GM23338 (cell line): ENCODE results near the gene SLC9A9. TPM values are rescaled to one million over a fixed set of nuclear protein-coding genes. Genes with fewer than 3 reads are reported as not detected.

Experiments used
- ATAC-seq: fragments of 200-7000 bp; cut with Tn5 transposase; 3 replicates; pipeline ENCODE4 v1.9.1; 2020
- DNase-seq: peaks from one replicate; pipeline ENCODE4 v3.0.0-alpha.2; 2015; ENCODE audit warnings: low spot score
- H2AFZ ChIP-seq: fragments of 200-600 bp; sonication (generic); 2 replicates; pipeline ENCODE4 v1.8.0; 2016; ENCODE audit warnings: antibody characterized with exemption, mild to moderate bottlenecking, moderate library complexity
- H3F3A ChIP-seq: fragments of 200-600 bp; sonication (generic); replicated peaks from 2 replicates; pipeline ENCODE4 v1.8.0; 2017; ENCODE audit warnings: antibody characterized with exemption, mixed run types, low read depth
- H3K27ac ChIP-seq: fragments of 200-600 bp; sonication (generic); 2 replicates; pipeline ENCODE4 v1.6.1; 2016; ENCODE audit warnings: low read depth
- H3K27me3 ChIP-seq: fragments of 200-600 bp; sonication (generic); 2 replicates; pipeline ENCODE4 v1.8.0; 2016; ENCODE audit warnings: mild to moderate bottlenecking, mixed run types, moderate library complexity; ENCODE audit not compliant: insufficient read depth
- H3K36me3 ChIP-seq: fragments of 200-600 bp; sonication (generic); 2 replicates; pipeline ENCODE4 v1.8.0; 2016; ENCODE audit warnings: mild to moderate bottlenecking; ENCODE audit not compliant: insufficient read depth
- H3K4me1 ChIP-seq: fragments of 200-600 bp; sonication (generic); 2 replicates; pipeline ENCODE4 v1.8.0; 2016; ENCODE audit warnings: mild to moderate bottlenecking, moderate library complexity; ENCODE audit not compliant: insufficient read depth
- H3K4me2 ChIP-seq: fragments of 200-600 bp; sonication (generic); 2 replicates; pipeline ENCODE4 v1.7.1; 2017; ENCODE audit warnings: mixed run types
- H3K4me3 ChIP-seq: fragments of 200-600 bp; sonication (generic); 2 replicates; pipeline ENCODE4 v1.6.1; 2016; ENCODE audit warnings: mixed run types
- H3K79me2 ChIP-seq: fragments of 200-600 bp; sonication (generic); replicated peaks from 2 replicates; pipeline ENCODE4 v1.8.0; 2017; ENCODE audit warnings: mild to moderate bottlenecking; ENCODE audit not compliant: insufficient read depth
- H3K9me2 ChIP-seq: fragments of 200-600 bp; sonication (generic); 2 replicates; pipeline ENCODE4 v1.8.0; 2017; ENCODE audit not compliant: insufficient read depth
- H4K20me1 ChIP-seq: fragments of 200-600 bp; sonication (generic); replicated peaks from 2 replicates; pipeline ENCODE4 v1.8.0; 2017; ENCODE audit warnings: mild to moderate bottlenecking; ENCODE audit not compliant: insufficient read depth
- H3K27ac Mint-ChIP-seq: 2 replicates; pipeline ENCODE4 v1.8.0; 2020; ENCODE audit warnings: inconsistent platforms, mild to moderate bottlenecking, moderate library complexity, mixed read lengths
- H3K27me3 Mint-ChIP-seq: 3 replicates; pipeline ENCODE4 v1.8.0; 2022; ENCODE audit warnings: low read depth, mild to moderate bottlenecking, moderate library complexity, mixed read lengths, inconsistent platforms; ENCODE audit not compliant: insufficient read depth, poor library complexity
- H3K36me3 Mint-ChIP-seq: 3 replicates; pipeline ENCODE4 v1.8.0; 2021; ENCODE audit warnings: low read depth, mild to moderate bottlenecking, inconsistent platforms, moderate library complexity, mixed read lengths
- H3K4me1 Mint-ChIP-seq: 3 replicates; pipeline ENCODE4 v1.8.0; 2020; ENCODE audit warnings: mild to moderate bottlenecking, inconsistent platforms, mixed read lengths
- H3K4me3 Mint-ChIP-seq: 3 replicates; pipeline ENCODE4 v1.8.0; 2021; ENCODE audit warnings: moderate library complexity, mild to moderate bottlenecking, inconsistent platforms, mixed read lengths
- H3K9me3 Mint-ChIP-seq: 3 replicates; pipeline ENCODE4 v1.8.0; 2020; ENCODE audit warnings: moderate library complexity, mild to moderate bottlenecking, inconsistent platforms, mixed read lengths
- CREB1 ChIP-seq: fragments of 250-450 bp; sonication (Bioruptor Pico); IDR thresholded peaks from 2 replicates; pipeline ENCODE4 v1.5.0; 2020; ENCODE audit warnings: low read depth, mild to moderate bottlenecking, moderate library complexity
- EZH2 ChIP-seq: fragments of 200-600 bp; sonication (generic); IDR thresholded peaks from one replicate; pipeline ENCODE4 v1.8.0; 2017; ENCODE audit warnings: antibody characterized with exemption, mild to moderate bottlenecking, low read depth; ENCODE audit not compliant: unreplicated experiment
- EZH2phosphoT487 ChIP-seq: fragments of 200-600 bp; sonication (generic); IDR thresholded peaks from one replicate; pipeline ENCODE4 v1.8.1; 2018; ENCODE audit warnings: antibody characterized with exemption; ENCODE audit not compliant: unreplicated experiment
- JUNB ChIP-seq: IDR thresholded peaks from one replicate; pipeline ENCODE4 v1.6.1; 2016; ENCODE audit warnings: antibody characterized with exemption; ENCODE audit not compliant: unreplicated experiment
- POLR2AphosphoS5 ChIP-seq: IDR thresholded peaks from 2 replicates; pipeline ENCODE4 v1.6.1; 2016; ENCODE audit warnings: antibody characterized with exemption, low read depth
- ZNF114 ChIP-seq: fragments of 250-450 bp; sonication (Bioruptor Pico); IDR thresholded peaks from 2 replicates; pipeline ENCODE4 v1.5.0; 2020; ENCODE audit warnings: mild to moderate bottlenecking, moderate library complexity
- ZNF331 ChIP-seq: fragments of 250-450 bp; sonication (Bioruptor Pico); IDR thresholded peaks from 2 replicates; pipeline ENCODE4 v1.5.0; 2020; ENCODE audit warnings: low read depth, mild to moderate bottlenecking, moderate library complexity
- polyA plus RNA-seq: library from polyadenylated mRNA; unstranded; fragments of >200 nt; fragmentation: Nextera tagmentation; extraction: Ambion mirVana; gene quantifications from 2 replicates; pipeline ENCODE4 v1.2.1, GENCODE V29; 2016
- total RNA-seq: library from RNA; depleted of rRNA; stranded (reverse); fragments of >200 nt; shearing (Covaris generic); gene quantifications from 2 replicates; pipeline ENCODE4 v1.2.3, GENCODE V29; 2014
- TF ChIP-seq, protein P1 (sequence below), 2 experiments: fragments of 200-600 bp in 1 of 2; sonication (generic) in 1 of 2; conservative IDR thresholded peaks; 2 replicates each; pipeline versions ENCODE4 v1.5.1 to v1.6.1; 2016 to 2017; ENCODE audit warnings: antibody characterized with exemption in 2 of 2, low read depth in 2 of 2, mild to moderate bottlenecking in 2 of 2, moderate library complexity in 1 of 2
- TF ChIP-seq, protein P2 (sequence below): fragments of 250-450 bp; sonication (Bioruptor Pico); IDR thresholded peaks from 2 replicates; pipeline ENCODE4 v1.5.0; 2020; ENCODE audit warnings: mild to moderate bottlenecking, moderate library complexity

The SLC9A9 gene
- total and polyA plus RNA-seq, 2 experiments from 2014 or later: 1.3 to 1.6 TPM

DNA sequence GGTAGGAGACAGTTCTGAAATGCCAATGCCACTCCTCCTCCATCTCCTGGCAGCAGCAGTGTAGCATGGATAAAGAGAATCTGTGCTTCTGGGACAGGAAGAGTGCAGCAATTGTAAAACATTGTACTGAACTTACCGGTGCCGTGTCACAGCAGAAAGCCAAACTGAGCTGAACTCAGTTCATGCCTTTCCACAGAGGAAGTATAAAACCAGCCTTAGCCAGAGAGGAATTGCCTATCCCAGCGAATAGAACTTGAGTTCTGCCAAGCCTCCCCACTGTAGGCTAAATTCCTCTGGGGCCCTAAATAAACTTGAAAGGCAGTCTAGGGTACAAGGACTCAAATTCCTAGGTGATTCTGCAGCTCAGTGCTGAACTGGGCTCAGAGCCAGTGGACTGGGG lies 148.8 kb downstream of the SLC9A9 start (continued):
- TF ChIP-seq, protein P1, sequence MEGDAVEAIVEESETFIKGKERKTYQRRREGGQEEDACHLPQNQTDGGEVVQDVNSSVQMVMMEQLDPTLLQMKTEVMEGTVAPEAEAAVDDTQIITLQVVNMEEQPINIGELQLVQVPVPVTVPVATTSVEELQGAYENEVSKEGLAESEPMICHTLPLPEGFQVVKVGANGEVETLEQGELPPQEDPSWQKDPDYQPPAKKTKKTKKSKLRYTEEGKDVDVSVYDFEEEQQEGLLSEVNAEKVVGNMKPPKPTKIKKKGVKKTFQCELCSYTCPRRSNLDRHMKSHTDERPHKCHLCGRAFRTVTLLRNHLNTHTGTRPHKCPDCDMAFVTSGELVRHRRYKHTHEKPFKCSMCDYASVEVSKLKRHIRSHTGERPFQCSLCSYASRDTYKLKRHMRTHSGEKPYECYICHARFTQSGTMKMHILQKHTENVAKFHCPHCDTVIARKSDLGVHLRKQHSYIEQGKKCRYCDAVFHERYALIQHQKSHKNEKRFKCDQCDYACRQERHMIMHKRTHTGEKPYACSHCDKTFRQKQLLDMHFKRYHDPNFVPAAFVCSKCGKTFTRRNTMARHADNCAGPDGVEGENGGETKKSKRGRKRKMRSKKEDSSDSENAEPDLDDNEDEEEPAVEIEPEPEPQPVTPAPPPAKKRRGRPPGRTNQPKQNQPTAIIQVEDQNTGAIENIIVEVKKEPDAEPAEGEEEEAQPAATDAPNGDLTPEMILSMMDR (conservative IDR thresholded peaks at IDR 0.05; ENCODE audit: low read depth in 2 of 2): no peak
- TF ChIP-seq JUNB (no peak), POLR2AphosphoS5 (no peak), CREB1 (CRISPR knock-in tag) (no peak), EZH2phosphoT487 (no peak), ZNF331 (CRISPR knock-in tag) (no peak)
- TF ChIP-seq, protein P2, sequence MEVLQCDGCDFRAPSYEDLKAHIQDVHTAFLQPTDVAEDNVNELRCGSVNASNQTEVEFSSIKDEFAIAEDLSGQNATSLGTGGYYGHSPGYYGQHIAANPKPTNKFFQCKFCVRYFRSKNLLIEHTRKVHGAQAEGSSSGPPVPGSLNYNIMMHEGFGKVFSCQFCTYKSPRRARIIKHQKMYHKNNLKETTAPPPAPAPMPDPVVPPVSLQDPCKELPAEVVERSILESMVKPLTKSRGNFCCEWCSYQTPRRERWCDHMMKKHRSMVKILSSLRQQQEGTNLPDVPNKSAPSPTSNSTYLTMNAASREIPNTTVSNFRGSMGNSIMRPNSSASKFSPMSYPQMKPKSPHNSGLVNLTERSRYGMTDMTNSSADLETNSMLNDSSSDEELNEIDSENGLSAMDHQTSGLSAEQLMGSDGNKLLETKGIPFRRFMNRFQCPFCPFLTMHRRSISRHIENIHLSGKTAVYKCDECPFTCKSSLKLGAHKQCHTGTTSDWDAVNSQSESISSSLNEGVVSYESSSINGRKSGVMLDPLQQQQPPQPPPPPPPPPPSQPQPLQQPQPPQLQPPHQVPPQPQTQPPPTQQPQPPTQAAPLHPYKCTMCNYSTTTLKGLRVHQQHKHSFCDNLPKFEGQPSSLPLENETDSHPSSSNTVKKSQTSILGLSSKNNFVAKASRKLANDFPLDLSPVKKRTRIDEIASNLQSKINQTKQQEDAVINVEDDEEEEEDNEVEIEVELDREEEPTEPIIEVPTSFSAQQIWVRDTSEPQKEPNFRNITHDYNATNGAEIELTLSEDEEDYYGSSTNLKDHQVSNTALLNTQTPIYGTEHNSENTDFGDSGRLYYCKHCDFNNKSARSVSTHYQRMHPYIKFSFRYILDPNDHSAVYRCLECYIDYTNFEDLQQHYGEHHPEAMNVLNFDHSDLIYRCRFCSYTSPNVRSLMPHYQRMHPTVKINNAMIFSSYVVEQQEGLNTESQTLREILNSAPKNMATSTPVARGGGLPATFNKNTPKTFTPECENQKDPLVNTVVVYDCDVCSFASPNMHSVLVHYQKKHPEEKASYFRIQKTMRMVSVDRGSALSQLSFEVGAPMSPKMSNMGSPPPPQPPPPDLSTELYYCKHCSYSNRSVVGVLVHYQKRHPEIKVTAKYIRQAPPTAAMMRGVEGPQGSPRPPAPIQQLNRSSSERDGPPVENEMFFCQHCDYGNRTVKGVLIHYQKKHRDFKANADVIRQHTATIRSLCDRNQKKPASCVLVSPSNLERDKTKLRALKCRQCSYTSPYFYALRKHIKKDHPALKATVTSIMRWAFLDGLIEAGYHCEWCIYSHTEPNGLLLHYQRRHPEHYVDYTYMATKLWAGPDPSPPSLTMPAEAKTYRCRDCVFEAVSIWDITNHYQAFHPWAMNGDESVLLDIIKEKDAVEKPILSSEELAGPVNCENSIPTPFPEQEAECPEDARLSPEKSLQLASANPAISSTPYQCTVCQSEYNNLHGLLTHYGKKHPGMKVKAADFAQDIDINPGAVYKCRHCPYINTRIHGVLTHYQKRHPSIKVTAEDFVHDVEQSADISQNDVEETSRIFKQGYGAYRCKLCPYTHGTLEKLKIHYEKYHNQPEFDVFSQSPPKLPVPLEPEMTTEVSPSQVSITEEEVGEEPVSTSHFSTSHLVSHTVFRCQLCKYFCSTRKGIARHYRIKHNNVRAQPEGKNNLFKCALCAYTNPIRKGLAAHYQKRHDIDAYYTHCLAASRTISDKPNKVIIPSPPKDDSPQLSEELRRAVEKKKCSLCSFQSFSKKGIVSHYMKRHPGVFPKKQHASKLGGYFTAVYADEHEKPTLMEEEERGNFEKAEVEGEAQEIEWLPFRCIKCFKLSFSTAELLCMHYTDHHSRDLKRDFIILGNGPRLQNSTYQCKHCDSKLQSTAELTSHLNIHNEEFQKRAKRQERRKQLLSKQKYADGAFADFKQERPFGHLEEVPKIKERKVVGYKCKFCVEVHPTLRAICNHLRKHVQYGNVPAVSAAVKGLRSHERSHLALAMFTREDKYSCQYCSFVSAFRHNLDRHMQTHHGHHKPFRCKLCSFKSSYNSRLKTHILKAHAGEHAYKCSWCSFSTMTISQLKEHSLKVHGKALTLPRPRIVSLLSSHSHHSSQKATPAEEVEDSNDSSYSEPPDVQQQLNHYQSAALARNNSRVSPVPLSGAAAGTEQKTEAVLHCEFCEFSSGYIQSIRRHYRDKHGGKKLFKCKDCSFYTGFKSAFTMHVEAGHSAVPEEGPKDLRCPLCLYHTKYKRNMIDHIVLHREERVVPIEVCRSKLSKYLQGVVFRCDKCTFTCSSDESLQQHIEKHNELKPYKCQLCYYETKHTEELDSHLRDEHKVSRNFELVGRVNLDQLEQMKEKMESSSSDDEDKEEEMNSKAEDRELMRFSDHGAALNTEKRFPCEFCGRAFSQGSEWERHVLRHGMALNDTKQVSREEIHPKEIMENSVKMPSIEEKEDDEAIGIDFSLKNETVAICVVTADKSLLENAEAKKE (CRISPR knock-in tag): no peak

DNA sequence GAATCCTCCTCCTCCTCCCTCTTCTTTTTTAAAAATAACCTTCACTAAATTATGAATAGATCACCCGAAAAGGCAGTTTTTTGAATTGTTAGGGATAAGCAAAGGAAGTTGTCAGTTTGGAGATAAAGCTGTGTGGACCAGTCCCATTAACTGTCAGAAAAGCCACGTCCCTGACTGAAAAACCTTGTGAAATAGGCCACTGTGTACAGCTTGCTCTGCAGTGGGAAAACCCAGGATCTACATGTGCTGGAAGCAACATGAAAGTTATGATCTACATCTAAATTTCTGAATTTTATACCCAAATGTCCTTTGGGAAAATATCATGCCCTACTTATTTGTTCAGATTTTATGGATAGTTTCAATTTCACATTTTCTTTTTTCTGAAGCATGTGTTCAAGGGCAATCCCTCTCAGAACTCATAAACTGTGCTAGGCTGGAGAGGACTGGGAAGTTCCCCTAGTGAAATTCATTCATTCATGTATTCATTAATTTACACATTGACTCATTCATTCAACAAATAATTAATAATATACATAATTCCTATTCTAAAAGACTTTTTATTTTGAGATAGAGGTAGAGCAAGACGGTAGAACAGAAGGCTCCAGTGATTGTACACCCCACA lies 149.5 kb downstream of the SLC9A9 start:
- no peak overlapping the region for H3K4me2 ChIP-seq
- DNase-seq: no peak
- no peak overlapping the region for H3K4me3 ChIP-seq
- no peak overlapping the region for H2AFZ ChIP-seq
- no peaks in the 10 kb centered on the region for H3K27me3 ChIP-seq
- peaks cover 4% of the 10 kb centered on the region; the same call in 1 of the 2 replicates for H3K9me2 ChIP-seq
- H3K36me3 ChIP-seq: no peaks in the 10 kb centered on the region
- H4K20me1 ChIP-seq: no peaks in the 10 kb centered on the region
- no peaks in the 10 kb centered on the region for H3K36me3 Mint-ChIP-seq
- H3K4me1 Mint-ChIP-seq: no peaks in the 10 kb centered on the region
- TF ChIP-seq EZH2 (no peak), CREB1 (CRISPR knock-in tag) (no peak), EZH2phosphoT487 (no peak), ZNF114 (CRISPR knock-in tag) (no peak)
- no peaks in the 10 kb centered on the region for H3K4me1 ChIP-seq
- peaks cover 2% of the 10 kb centered on the region for H3K27me3 Mint-ChIP-seq
- no peak overlapping the region for H3K27ac Mint-ChIP-seq
- no peak overlapping the region for H3K27ac ChIP-seq
- no peak for ATAC-seq
- no peak overlapping the region for H3K4me3 Mint-ChIP-seq
- no peaks in the 10 kb centered on the region for H3K9me3 Mint-ChIP-seq
- no peaks in the 10 kb centered on the region for H3F3A ChIP-seq
- no peaks in the 10 kb centered on the region for H3K79me2 ChIP-seq
